ENCODE results near the gene ACVR1C.

ACVR1C gene

DNA sequence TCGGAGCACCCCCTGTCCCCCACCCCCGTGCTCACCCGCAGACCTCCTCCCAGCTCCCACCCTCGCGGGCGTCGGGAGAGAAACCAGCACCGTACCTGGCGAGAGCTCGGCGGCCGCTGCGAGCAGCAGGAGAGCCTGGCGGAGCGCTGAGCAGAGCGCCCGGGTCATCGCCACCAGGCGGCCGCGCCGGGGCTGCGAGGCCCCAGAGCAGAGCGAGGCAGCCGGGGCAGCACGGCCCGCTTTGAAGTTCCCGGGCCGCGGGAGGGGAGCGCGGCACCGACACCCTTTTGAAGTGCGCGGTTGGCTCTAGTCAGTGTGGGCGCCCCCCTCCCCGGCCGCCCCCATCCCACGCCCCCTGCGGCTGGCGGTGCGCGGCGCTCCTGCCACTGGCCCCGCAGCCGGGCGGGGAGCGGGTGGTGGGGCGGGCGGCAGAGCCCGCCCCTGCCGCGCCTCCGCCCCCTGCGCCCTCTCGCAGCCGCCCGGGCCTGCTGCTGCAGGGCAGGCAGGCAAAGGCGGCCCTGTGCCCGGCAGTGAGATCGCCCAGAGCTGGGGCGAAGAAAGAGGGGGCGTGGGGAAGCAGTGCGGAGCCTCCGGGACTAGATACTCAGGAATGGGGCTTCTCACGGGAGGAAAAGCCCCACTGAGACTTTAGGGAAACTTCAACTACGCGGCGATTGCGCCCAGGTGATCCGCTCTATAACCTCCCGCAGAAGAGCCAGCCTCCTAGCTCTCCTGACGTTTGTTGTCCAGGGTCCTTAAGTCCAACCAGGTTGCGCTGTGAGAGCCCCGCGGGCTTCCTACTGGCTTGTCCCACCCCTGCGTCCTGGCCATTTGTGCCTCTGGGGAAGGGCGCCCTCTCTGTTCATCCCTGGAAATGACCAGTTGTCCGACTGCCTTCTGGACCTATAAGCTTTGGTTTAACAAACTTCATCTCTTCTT is at the start of gene ACVR1C:
Gene ACVR1C, minus strand, starts transcription at position 388 of the 939 bp plus-strand sequence. Its CDS starts 220 bp downstream, at position 168.
- DNase-seq: peak; percentile 72

DNA sequence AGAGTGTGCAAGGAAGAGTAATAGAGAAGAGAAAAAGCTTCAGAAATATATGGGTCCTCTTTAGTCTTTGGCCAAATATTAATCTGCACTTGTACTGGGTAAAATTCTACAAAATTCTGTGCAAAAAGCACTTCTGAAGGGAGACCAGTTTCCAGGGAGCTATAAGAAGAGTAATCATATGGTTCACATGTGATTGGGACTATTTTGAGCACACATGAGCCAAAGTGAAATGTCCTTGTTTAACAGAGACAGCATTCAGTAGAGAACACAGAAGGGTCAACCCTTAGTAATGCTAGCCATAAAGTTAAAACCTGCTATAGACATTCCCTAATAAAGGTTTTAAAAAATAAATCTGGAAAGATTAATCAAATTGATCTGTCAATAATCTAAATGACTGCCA is 49.3 kb upstream of the ACVR1C start:
- no peak for DNase-seq

DNA sequence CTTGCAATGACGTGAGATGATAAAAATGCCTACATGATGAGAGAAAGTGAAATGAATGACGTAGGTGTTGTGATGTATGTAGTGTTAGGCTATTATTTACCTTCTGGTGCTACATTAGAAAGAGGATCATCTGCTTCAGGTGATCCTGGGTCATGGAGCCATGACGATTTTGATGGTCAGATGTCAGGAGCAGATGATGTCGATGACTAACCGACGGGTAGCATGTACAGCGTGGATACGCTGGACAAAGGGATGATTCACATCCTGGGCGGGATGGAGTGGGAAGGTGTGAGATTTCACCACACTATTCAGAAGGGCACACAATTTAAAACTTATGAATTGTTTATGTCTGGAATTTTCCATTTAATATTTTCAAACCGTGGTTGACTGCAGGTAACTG is 43.5 kb upstream of the ACVR1C start:
- no peak for DNase-seq

DNA sequence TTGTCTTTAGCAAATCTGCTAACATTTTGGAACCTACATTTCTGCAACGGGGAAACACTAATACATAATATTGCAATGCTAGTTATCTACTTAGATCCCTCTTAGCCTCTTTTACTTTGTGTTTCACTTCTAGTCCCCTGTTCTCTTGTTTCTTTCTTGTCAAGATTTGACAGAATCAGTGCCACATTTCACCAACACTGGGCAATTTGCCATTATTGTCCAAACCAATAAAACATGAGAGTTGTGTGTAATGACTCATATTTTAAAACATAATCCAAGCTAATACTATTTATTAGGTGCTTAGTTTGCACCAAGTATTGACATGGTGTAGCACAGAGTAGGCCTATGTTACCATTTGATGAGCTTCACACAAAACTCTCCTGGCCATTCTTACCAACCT is 33.7 kb upstream of the ACVR1C start:
- DNase-seq: no peak

DNA sequence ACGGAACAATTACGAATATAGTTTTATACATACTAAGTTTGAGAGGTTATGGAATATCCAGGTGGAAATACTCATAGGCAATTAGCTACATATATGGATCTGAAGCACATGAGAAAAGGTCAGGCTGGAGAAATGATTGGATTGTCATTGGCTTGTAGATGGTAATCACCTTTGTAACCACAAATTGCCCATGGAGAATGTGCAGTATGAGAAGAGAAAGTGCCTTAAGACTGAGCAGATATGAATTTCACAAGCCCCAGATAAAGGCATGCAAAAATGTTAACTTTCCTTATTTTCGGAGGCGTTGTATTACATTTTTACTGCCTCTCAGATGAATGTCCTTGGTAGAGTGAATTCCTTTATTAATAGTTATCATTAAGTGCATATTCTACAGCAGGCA is 33.1 kb upstream of the ACVR1C start:
- DNase-seq: no peak

DNA sequence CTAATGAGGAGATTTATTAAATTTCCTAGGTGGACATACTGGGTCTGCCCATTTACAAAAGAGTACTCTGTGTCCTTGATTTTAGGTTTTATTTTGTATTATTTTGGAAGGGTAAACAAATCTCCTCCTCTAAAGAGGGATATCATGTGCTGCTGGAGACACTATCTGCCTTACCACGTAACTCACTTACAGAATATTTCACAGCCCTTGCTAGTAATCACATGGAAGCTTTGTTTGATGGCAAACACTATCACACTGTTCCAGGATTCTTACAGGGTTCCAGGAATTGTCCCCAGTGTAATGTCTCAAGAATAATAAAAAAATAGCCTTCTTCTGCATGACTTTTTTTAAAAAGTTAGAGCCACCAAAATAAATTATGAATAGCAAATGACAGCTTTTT is 29.2 kb upstream of the ACVR1C start:
- no peak for DNase-seq

DNA sequence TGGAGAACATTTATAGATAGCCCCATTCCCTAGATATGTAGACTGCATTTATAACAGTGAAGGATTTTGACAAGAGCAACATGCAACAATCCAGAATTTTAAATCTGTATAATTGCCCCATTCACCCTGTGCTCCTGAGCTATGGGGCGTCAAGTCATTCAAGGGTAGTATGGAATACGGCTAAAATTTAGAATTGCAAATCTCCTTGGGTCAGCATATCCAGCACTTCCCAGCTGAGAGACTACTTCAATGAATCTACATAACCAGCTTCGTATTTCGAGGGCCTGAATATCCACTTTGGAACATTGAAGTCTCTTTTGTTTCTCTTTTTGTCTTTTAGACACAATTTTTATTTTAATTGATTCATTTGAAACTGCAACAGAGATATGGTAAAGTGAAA is 28.4 kb upstream of the ACVR1C start:
- DNase-seq: no peak

DNA sequence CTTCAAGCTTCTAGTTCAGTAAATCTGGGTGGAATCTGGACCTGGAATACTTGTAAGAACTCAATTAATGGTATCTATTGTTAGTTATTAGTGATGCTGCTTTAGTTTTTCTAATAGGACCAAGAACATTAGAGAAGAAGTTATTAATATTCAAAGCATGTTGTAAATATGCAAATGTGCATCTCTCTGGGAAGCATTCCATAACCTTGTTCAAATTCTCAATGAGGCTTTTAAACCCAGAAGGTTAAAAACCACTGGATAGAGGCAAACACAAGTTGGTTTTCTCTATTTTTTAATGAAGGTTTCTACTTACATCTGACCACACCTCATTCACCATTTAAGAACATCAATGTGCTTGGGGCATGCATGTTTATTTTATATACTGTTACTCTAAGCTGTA is 16.1 kb upstream of the ACVR1C start:
- DNase-seq: no peak

DNA sequence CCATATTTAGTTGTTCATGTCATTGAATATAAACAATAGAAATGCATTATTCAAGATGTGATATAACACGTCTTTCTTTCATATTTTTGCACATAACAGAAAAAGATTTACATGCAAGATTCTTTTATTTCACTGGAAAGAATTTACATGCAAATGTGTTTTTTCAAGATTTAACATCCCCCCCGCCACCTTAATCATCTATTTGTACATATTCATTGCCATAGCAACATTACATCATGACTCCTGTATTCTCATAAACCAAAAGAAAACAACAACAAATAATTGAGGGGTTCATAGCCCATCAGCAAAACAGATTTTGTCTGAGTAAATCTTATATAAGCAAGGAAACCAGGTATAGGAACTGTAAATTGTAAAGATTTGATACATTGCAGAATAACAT is 3.2 kb upstream of the ACVR1C start:
- no peak for DNase-seq

DNA sequence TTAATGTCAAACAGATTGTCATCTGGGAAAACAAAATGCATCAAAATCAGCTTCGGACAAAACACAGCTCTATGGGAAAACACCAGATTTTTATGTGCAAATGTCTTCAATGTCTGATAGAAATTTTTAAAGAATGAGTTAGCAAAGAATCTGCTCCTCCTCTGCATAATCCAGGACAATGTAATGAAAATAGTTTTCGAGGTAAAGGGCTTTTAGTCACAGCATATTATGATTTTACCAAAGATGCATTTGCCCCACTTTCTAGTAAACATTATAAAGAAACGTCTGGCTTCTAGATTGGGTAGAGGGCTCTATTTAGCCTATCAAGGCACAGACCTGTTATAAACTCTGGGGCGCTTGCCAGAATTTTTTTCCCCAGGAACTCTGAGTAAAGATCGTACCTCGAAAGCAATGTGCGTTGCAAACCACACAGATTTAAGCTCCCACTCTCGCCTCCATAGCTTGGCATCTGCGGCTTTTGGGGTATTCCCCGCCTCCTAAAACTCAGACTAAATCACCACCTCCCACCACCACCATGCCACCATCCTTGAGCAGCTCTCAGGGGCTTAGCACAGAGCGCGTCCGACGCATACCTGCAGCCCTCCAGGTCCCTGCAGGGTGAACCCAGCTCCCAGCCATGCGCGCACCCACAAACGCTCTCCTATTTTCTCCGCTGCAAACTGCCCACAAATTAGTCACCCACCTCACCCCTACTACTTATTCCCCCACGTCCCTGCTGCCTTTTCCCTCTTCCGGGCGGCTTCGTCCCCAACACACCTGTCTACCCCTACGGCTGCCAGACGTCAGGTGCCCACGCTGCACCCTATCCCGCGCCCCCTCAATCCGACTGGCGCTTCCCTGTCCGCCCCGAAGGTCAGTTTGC is 829 bp downstream of the ACVR1C start:
- DNase-seq: peak; percentile 53

DNA sequence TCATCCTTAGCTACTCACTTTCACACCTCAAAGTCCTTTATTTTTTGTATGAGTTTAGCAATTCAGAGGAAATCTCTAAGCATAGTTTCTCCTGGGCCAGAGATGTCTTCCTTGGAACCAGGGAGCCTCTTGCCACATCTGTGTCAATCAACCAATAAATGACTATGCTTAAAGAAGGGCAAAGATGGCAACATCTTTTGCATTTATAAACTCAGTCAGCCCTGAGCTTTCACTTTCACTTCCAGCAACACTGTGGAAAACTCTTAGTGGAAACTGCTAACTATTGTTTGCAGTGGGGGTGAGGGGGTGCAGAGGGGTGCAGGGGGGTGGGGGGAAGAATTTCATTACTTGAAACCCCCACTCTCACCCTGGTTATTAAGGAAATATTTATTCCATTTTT is 3.4 kb downstream of the ACVR1C start:
- no peak for DNase-seq

DNA sequence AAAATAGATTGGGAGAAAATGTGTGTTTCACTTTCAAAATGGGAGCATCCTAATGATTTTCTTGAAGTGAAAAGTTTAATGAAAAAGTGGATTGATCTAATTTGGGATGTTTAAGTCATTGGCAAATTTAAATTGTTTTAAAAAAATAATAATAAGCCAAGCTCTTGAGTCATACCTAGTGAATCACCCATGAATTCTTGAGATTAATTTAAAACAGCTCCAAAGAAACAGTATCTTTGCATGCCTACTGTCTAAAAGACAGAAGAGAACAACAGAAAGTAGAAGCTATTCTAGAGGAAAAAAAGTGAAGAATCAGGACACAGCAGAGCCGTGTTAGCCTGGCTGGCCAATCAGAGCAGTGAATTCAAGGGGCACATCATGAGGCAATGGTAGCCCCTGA is 7.7 kb downstream of the ACVR1C start:
- DNase-seq: no peak

DNA sequence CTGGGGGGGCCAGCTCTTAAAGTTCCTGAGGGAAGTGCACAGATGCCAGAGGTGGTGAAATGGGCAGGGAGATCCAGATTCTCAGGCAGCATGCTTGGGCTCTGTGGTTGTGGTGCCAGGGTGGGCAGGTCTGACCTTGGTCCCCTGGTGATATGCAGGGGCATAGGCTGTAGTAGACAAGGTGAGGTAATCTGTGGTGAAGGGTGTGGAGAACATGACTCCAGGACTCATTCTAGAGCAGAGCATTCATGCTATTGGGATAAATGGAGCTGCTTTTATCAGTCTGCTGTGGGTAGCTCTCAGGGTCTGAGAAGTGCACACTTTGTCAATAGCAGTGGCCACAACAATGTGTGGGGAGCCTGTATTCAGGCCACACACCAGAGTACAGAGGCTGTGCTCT is 16.9 kb downstream of the ACVR1C start:
- no peak for DNase-seq

DNA sequence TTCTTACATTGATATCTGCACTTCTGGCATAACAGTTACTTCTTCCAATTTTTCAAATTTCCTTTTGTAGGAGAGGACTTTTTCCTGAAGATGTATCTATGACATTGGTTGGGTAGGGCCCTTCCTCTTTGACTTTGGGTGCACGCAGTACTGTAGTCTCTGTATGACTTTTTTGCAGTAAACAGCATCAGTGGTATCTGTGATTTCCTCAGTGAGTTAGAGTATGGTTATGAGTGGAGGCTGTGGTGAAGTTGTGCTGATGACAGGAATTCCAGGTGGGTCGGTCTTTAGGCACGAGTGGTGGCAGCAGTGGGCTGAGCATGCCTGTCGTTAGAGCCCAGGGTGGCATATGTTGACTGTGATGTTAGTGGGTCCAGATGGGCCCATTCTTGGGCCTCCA is 17.6 kb downstream of the ACVR1C start:
- DNase-seq: no peak

DNA sequence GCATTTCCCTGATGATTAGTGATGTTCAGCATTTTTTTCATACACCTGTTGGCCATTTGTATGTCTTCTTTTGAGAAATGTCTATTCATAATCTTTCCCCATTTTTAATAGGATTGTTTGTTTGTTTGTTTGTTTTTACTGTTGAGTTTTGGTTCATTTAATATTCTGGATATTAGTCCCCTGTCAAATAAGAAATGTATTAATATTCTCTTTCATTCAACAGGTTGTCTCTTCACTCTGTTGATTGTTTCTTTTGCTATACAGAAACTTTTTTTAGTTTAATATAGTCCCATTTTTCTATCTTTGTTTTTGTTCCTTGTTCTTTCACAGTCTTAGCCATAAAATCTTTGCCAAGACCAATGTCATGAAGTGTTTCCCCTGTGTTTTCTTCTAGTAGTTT is 22.1 kb downstream of the ACVR1C start:
- DNase-seq: no peak

DNA sequence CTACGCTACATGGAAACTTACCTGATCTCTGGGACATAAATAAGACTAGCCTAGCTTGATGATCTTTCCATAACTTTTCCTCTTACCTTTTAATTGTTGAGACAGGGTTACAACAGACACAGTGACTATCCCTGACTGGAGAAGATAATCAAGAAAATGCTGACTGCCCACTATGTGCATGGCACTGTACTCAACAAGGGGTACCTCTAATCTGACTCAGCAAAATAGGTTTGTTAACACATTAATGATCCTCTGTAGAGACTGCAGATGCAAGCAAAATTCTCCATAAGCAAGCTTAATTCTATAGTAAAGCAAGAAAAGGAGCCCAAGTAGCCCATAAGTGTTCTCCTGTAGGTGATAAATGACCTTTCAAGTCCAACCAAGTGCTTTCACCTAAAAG is 25.5 kb downstream of the ACVR1C start:
- no peak for DNase-seq

DNA sequence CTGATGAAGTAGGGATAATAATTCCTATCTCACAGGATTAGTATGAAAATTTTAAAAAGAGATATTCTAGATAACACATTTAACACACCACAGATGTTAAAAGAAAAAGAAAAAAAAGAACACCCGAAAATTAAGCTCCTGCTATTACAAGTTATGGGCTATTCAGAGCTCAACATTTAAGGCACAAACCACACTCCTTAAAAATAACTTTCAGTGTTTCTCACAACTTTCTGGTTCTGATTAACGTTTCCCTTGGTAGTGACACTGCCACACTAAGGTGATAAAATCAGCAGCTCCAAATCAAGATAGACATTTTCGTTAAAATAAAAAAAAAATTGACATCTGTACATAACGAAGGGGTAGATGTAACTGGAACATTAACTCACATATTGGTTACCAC is 26.9 kb downstream of the ACVR1C start:
- DNase-seq: no peak

DNA sequence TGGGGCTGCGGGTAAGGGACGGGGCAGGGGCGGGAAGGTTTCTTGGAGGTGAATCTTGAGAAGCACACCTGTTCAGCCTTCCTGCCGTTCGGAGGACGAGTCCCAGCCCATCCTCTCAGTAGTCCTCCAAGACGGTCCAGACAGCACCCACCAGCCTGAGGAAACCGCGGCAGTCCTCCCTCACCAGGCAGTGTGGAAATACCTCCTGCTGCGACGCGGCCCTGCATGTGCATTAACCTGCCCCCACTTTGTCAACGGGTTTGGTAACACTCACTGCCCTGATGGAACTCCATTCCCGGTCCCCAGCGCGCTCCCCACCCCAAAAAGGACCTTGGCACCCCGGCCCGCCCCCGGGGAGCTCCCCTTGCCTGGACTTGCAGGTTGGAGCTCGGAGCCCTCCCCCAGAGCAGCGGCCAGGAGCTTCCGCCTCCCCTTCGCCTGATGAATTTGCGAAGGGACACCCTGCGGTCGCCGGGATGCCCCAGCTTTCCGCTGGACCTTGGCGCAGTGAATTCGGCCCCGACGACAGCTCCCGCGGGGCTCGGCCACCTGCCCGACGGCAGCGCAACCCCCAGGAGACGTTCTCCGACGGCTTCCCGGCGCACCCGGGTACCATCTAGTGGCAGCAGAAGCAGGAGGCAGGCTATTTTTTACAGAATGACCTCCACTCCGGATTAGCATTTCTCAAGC is 31.5 kb downstream of the ACVR1C start:
- DNase-seq: peak; percentile 71

DNA sequence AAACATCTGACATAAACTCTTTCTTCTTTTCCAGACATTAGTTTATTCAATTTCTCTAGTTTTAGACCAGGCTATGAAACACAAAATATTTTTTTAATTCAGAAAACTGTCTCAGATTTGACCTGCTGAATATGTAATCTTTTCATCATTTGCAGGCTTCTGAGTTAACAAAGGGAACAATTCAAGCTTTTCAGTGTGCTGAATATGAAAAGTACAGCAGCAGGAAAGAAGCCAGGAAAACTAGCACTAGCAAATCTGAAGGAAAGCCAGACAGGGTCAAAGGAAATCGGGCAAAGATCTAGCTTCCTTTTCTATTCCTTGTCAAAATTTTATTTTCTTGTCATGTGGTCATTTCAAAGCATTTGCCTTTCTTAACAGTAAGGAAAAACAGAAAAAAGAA is 35.3 kb downstream of the ACVR1C start:
- DNase-seq: no peak

DNA sequence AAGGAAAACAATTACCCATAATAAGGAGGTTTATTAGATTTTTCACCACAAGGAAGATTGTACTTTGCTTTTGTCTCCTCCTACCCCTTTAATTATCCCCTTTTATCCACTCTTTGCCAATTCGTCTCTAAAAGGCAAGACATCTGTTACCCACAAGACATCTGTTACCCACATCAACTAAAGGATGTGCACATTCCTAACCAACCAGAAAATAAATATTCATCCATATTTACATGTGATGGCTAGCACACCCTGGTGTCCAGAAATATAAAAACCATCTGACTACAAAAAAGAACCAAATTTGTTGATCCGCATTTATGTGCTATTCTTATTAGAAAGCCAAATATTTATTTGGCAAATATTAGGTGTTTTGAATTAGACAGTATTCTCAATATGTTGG is 35.7 kb downstream of the ACVR1C start:
- no peak for DNase-seq

DNA sequence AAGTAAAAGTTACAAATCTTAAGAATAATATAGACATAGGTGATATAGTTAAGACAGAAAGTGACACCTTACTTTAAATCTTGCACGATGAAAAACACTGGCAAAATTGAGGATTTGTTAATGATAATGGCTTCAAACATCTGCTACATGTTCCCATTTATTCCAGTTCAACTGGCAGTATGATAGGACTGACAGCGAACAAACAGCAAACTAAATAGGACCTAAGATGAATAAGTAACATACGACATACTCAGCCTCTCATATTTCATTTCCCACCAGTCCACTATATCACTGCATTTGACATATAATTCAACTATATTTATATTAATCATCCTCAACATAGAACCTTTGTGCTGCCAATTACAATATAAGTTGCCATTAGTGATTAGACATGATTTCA is 36.3 kb downstream of the ACVR1C start:
- DNase-seq: no peak

DNA sequence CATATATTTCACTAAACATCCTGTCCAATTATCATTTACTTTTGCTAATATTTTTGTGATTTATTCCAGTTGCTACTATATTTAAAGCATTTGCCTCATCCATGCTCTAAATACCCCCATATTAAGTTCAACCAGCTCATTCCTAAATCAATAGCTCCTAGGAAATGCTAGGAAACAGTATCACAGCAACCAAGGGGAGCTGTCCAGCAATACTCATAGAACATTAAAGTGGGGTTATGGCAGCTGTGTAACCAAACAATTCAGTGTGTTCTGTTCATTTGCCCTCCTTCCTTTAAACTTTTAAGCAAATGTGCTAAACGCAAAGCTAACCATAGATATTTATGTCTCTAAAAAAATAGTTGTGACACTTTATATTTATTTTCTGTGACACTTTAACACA is 41.1 kb downstream of the ACVR1C start:
- no peak for DNase-seq

DNA sequence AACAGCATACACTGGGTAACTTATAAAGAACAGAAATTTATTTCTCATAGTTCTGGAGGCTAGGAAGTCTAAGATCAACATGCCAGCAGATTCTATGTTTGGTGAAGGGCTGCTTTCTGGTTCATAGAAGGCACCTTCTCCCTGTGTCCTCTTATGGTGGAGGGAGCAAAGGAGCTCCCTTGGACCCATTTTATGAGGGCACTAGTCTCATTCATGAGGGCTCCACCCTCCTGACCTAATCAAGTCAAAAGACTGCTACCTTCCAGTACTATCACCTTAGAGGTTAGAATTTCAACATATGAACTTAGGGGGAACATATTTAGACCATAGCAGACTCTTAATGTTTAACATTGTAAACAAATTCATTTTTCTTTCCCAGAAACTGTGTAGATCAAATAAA is 54.5 kb downstream of the ACVR1C start:
- no peak for DNase-seq

All from activated naive CD4-positive, alpha-beta T cell treated with anti-CD3 and anti-CD28 coated beads, Interleukin-2, amount 50 U/mL, for 16 hours (primary cell).